ENCODE data around the gene ASIC3.
"Not testable (repeated sequence)": the region's sequence is repeated elsewhere in the genome, so short reads cannot be mapped to it uniquely, and the experiment has no call there.

The ASIC3 gene

GRCh38 chr7:151032936-151033863 lies 15.1 kb upstream of the ASIC3 start:
- no peak for DNase-seq (ENCODE audit: low read depth)

- no peak for DNase-seq (ENCODE audit: low read depth)
Measured at GRCh38 chr7:151033864-151034249, 14.5 kb upstream of the ASIC3 start.

- no peak for DNase-seq (ENCODE audit: low read depth)
Measured at GRCh38 chr7:151034312-151035025, 13.9 kb upstream of the ASIC3 start.

- no peak for DNase-seq (ENCODE audit: low read depth)
Measured at GRCh38 chr7:151035026-151035717, 13.2 kb upstream of the ASIC3 start.

GRCh38 chr7:151035902-151036301 lies 12.4 kb upstream of the ASIC3 start:
- no peak for DNase-seq (ENCODE audit: low read depth)

GRCh38 chr7:151038951-151039849 lies 9.1 kb upstream of the ASIC3 start:
- DNase-seq (ENCODE audit: low read depth) = no peak

- DNase-seq (ENCODE audit: low read depth) = no peak
Measured at GRCh38 chr7:151039850-151040548, 8.3 kb upstream of the ASIC3 start.

GRCh38 chr7:151040616-151041375 lies 7.5 kb upstream of the ASIC3 start:
- DNase-seq (ENCODE audit: low read depth) = no peak

- DNase-seq (ENCODE audit: low read depth) = not testable (repeated sequence)
Measured at GRCh38 chr7:151043449-151043848, 4.9 kb upstream of the ASIC3 start.

GRCh38 chr7:151043959-151044358 lies 4.4 kb upstream of the ASIC3 start:
- DNase-seq (ENCODE audit: low read depth) = no peak

GRCh38 chr7:151045262-151045661 lies 3.1 kb upstream of the ASIC3 start:
- no peak for DNase-seq (ENCODE audit: low read depth)

- DNase-seq (ENCODE audit: low read depth) = no peak
Measured at GRCh38 chr7:151045967-151046366, 2.4 kb upstream of the ASIC3 start.

- DNase-seq (ENCODE audit: low read depth) = no peak
Measured at GRCh38 chr7:151046603-151047573, 1.4 kb upstream of the ASIC3 start.

- no peak for DNase-seq (ENCODE audit: low read depth)
Measured at GRCh38 chr7:151048911-151049463, 656 bp downstream of the ASIC3 start.

- peak; percentile 49 for DNase-seq (ENCODE audit: low read depth)
Measured at GRCh38 chr7:151051108-151051507, 2.8 kb downstream of the ASIC3 start.

GRCh38 chr7:151053096-151053495 lies 4.8 kb downstream of the ASIC3 start:
- DNase-seq (ENCODE audit: low read depth) = no peak

GRCh38 chr7:151053751-151054150 lies 5.4 kb downstream of the ASIC3 start:
- DNase-seq (ENCODE audit: low read depth) = no peak

GRCh38 chr7:151056283-151056665 lies 7.9 kb downstream of the ASIC3 start:
- no peak for DNase-seq (ENCODE audit: low read depth)
